RPMI8226 (cell line): ENCODE results near the gene TTC5.
"Not testable (repeated sequence)": the region's sequence is repeated elsewhere in the genome, so short reads cannot be mapped to it uniquely, and the experiment has no call there.

ENCODE experiments used
- DNase-seq: peaks from one replicate; pipeline ENCODE4 v3.0.0-alpha.2; 2015

TTC5 gene

GRCh38 chr14:20295067-20295466 lies 10.7 kb downstream of the TTC5 start:
- DNase-seq: no peak

GRCh38 chr14:20294636-20295035 lies 11.1 kb downstream of the TTC5 start:
- no peak for DNase-seq

- DNase-seq: not testable (repeated sequence)
These were observed 23.8 kb downstream of the TTC5 start for GRCh38 chr14:20281998-20282397.

GRCh38 chr14:20280265-20280664 lies 25.5 kb downstream of the TTC5 start:
- DNase-seq: not testable (repeated sequence)

GRCh38 chr14:20278414-20278813 lies 27.3 kb downstream of the TTC5 start:
- peak; percentile 36 for DNase-seq

- DNase-seq: no peak
These were observed 28.3 kb downstream of the TTC5 start for GRCh38 chr14:20277409-20277808.

GRCh38 chr14:20274062-20274461 lies 31.7 kb downstream of the TTC5 start:
- no peak for DNase-seq

- DNase-seq: not testable (repeated sequence)
These were observed 41.4 kb downstream of the TTC5 start for GRCh38 chr14:20264361-20264760.

GRCh38 chr14:20262642-20263128 lies 43.1 kb downstream of the TTC5 start:
- DNase-seq: no peak

GRCh38 chr14:20247646-20248246 lies 58.0 kb downstream of the TTC5 start:
- peak; percentile 11 for DNase-seq
